Right lobe of liver (tissue), 6 donors: ENCODE results near the gene TMEM255A. TPM values are rescaled to one million over a fixed set of nuclear protein-coding genes. Genes with fewer than 3 reads are reported as not detected.

Source experiments
- ATAC-seq, 4 donors: fragments of 200-7000 bp; cut with Tn5 transposase; one replicate each; pipeline ENCODE4 v1.9.1; 2020; ENCODE audit warnings: mild to moderate bottlenecking in 4 of 4, moderate library complexity in 4 of 4
- DNase-seq, 3 donors: peaks; one replicate each; pipeline ENCODE4 v3.0.0-alpha.2; 2020
- H3K27ac ChIP-seq, 3 donors: fragments of 200-600 bp; one replicate each; pipeline ENCODE4 v1.8.0; 2022
- H3K27me3 ChIP-seq, 2 donors: fragments of 200-600 bp; one replicate each; pipeline ENCODE4 v1.8.0; 2022
- H3K36me3 ChIP-seq, 4 donors: fragments of 200-600 bp; sonication (generic) in 1 of 4; one replicate each; pipeline versions ENCODE4 v1.5.1 to v1.8.0; 2017 to 2022; ENCODE audit warnings: control low read depth in 1 of 4
- H3K4me1 ChIP-seq, 4 donors: fragments of 200-600 bp; sonication (generic) in 1 of 4; one replicate each; pipeline versions ENCODE4 v1.5.1 to v1.8.0; 2017 to 2022; ENCODE audit warnings: control low read depth in 1 of 4
- H3K4me3 ChIP-seq, 3 donors: fragments of 200-600 bp; one replicate each; pipeline ENCODE4 v1.8.0; 2022
- H3K9me3 ChIP-seq, 4 donors: fragments of 200-600 bp; sonication (generic) in 1 of 4; one replicate each; pipeline versions ENCODE4 v1.5.1 to v1.8.0; 2017 to 2022; ENCODE audit warnings: control low read depth in 1 of 4
- POLR2A ChIP-seq: fragments of 450-650 bp; IDR thresholded peaks from one replicate; pipeline ENCODE4 v1.6.1; 2017; ENCODE audit warnings: antibody characterized with exemption, mild to moderate bottlenecking
- WGBS: methylation state at CpG from one replicate; pipeline ENCODE4 v1.1.6; 2018; ENCODE audit warnings: low coverage, low lambda C conversion rate; ENCODE audit not compliant: insufficient coverage; ENCODE audit errors: missing lambda C conversion rate; 5-methylcytosine and 5-hydroxymethylcytosine counted together
- intact Hi-C, 2 donors: fragments of 100-400 bp; cut with DNase I; formaldehyde crosslinking; loops; one replicate each; pipeline versions ENCODE4 v1.11.2 to v1.14.1; 2022
- total RNA-seq, 6 experiments: library from RNA; depleted of rRNA in 2 of 6; stranded (reverse); fragments of >200 nt in 2 of 6; fragmentation: NEBNext Ultra II Directional in 3 of 6; extraction: Animal tissue kit (Norgen Biotek cat#: 25700) in 3 of 6; gene quantifications; one replicate each; pipeline versions ENCODE4 v1.1.0 to v1.2.4, GENCODE V29; 2016 to 2023
- TF ChIP-seq, protein P1 (sequence below), 4 donors: fragments of 200-600 bp in 3 of 4; fragments of 450-650 bp in 1 of 4; IDR thresholded peaks; one replicate each; pipeline versions ENCODE4 v1.5.1 to v1.8.0; 2016 to 2022; ENCODE audit warnings: antibody characterized with exemption in 4 of 4, mild to moderate bottlenecking in 2 of 4
- donor health status: DM: no; HTN: yes; CAD: no.
- donor health status: DM: no; HTN: no; CAD: no.
- donor health status: DM: no; HTN: no; CAD: no.
- donor health status: DM: no; HTN: yes; CAD: no.
- donor health status: DM: no; HTN: yes; CAD: no.

Gene TMEM255A
- total RNA-seq, 6 experiments from 2014 or later, result 0.25 to 0.37 (median 0.33) TPM; not detected in 3

GRCh38 chrX:120253784-120254183 is 57.5 kb downstream of the TMEM255A start:
- ATAC-seq, result no peak
- H3K4me3 ChIP-seq, result no peak overlapping the region
- WGBS, result 77% methylated on average over 6 of the region's 6 CpGs
- no peak overlapping the region for H3K27ac ChIP-seq
- intact Hi-C loops, result no loop called here
- no peaks in the 10 kb centered on the region for H3K9me3 ChIP-seq
- H3K27me3 ChIP-seq, result no peaks in the 10 kb centered on the region
- no peak for DNase-seq
- H3K36me3 ChIP-seq, result peaks cover 0 to 11% (median 0%) of the 10 kb centered on the region in 4 donors
- H3K4me1 ChIP-seq, result no peaks in the 10 kb centered on the region
- TF ChIP-seq, protein P1, sequence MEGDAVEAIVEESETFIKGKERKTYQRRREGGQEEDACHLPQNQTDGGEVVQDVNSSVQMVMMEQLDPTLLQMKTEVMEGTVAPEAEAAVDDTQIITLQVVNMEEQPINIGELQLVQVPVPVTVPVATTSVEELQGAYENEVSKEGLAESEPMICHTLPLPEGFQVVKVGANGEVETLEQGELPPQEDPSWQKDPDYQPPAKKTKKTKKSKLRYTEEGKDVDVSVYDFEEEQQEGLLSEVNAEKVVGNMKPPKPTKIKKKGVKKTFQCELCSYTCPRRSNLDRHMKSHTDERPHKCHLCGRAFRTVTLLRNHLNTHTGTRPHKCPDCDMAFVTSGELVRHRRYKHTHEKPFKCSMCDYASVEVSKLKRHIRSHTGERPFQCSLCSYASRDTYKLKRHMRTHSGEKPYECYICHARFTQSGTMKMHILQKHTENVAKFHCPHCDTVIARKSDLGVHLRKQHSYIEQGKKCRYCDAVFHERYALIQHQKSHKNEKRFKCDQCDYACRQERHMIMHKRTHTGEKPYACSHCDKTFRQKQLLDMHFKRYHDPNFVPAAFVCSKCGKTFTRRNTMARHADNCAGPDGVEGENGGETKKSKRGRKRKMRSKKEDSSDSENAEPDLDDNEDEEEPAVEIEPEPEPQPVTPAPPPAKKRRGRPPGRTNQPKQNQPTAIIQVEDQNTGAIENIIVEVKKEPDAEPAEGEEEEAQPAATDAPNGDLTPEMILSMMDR (IDR thresholded peaks at IDR 0.05), result no peak
- TF ChIP-seq POLR2A, result no peak

DNA sequence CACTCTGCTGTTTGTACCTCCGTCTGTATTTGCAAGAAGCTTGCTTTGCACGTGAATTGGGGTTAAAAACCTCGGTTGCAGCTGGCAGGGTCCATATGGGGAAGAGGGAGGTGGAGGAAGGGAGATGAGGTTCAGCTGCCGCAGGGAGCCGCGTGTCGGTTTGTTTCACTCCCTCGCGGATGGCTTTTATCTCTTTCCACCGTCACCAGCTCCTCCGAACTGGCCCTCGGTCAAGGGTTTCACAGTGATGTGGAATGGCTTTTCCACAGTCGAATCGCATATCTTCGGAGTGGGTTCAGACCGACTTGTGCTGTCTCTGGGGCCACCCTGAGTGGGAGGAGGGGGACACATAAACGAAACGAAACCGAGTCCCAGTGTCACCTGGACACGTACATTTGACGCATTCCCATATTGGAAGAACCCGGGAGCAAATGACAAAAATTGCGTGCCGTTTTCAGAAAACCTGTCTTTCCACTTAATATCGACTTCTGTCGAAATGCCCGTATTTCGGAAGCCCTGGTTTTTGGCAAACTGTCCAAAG is 59.7 kb downstream of the TMEM255A start:
- Histone ChIP-seq H3K4me1 (no peaks in the 10 kb centered on the region), H3K4me3 (peak overlapping the region; percentile 56 to 71 (median 61)), H3K27me3 (no peaks in the 10 kb centered on the region), H3K27ac (peak overlapping the region; percentile 83 to 85 (median 85)), H3K9me3 (no peaks in the 10 kb centered on the region), H3K36me3 (peaks cover 0 to 11% (median 0%) of the 10 kb centered on the region in 4 donors)
- DNase-seq (peak in 2 of 3 donors; percentile 29 to 53), ATAC-seq (peak; percentile 32 to 59 (median 48))
- 35% methylated on average over 28 of the region's 28 CpGs for WGBS
- TF ChIP-seq, protein P1 (IDR thresholded peaks at IDR 0.05), result no peak
- no peak for TF ChIP-seq POLR2A
- intact Hi-C loops, result no loop called here

- peak within 1 kb of the TSS; percentile 83 to 85 (median 85) for H3K27ac ChIP-seq
- 35% methylated on average over 17 of the region's 75 CpGs for WGBS
These were observed 60.6 kb downstream of the TMEM255A start, which contains the start of gene ZBTB33 for GRCh38 chrX:120250522-120251271. TSS of gene ZBTB33 (plus strand) at chrX:120250812. CDS start at chrX:120253416, 2,604 bp downstream.

DNA sequence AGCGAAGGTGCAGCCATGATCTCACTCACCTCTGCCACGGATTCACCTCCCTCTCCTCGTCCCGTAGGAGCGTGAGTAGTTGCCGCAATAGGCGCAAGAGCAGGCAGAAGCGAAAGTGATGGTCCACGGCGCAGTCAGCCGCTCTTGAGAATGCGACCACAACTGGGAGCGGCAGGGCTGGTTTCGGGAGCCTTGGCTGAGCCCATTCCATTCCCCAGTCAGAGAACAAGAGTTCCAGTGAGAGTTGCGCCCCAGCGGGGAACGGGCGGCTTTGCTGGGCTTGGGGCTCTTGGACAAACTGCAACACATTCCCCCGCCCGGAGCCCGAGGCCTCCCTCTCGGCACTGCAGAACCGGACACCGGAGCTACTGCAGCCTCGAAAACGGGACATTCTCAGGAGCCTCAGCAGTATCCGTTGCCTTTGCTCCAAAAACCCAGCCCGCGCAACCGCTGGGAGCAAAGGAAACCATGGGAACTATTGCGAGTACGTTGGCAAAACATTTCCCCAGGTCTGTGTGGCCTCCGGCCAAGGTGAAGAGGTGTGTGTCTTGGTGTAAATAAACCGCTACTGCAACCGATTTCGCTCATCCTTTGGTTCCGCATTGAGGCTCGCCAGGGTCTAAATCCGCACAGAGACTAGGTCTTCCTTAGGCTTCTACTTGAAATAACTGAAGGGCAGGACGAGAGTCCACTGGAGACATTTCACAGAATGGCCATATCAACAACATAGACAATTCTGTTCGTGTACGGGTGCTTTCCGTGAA is 66.3 kb downstream of the TMEM255A start:
- H3K36me3 ChIP-seq, result no peaks in the 10 kb centered on the region
- peak; percentile 59 to 76 (median 73) for DNase-seq
- peak overlapping the region; percentile 74 to 82 (median 77) for H3K27ac ChIP-seq
- no peaks in the 10 kb centered on the region for H3K9me3 ChIP-seq
- peak overlapping the region; percentile 56 to 69 (median 61) for H3K4me3 ChIP-seq
- peak; percentile 33 for TF ChIP-seq POLR2A
- TF ChIP-seq, protein P1 (IDR thresholded peaks at IDR 0.05), result no peak
- ATAC-seq, result peak; percentile 87 to 96 (median 91)
- intact Hi-C loops, result no loop called here
- WGBS, result 26% methylated on average over 17 of the region's 43 CpGs
- H3K4me1 ChIP-seq, result no peaks in the 10 kb centered on the region
- H3K27me3 ChIP-seq, result no peaks in the 10 kb centered on the region

More at GRCh38 chrX:120250522-120251271, 60.6 kb downstream of the TMEM255A start, which contains the start of gene ZBTB33:
- peak; percentile 80 for TF ChIP-seq POLR2A
- TF ChIP-seq, protein P1 (IDR thresholded peaks at IDR 0.05), result peak; percentile 52 to 64 (median 56)
- DNase-seq (peak; percentile 89 to 91 (median 91)), ATAC-seq (peak; percentile 97 to 99 (median 98))
- Histone ChIP-seq H3K4me3 (peak within 1 kb of the TSS; percentile 56 to 71 (median 61)), H3K36me3 (peaks cover 0 to 11% (median 0%) of the 10 kb centered on the region in 4 donors), H3K9me3 (no peaks in the 10 kb centered on the region), H3K4me1 (no peaks in the 10 kb centered on the region), H3K27me3 (no peaks in the 10 kb centered on the region)
- intact Hi-C loops, result no loop called here
